LHCN-M2 (cell line): ENCODE results near the gene DROSHA. TPM values are rescaled to one million over a fixed set of nuclear protein-coding genes. Genes with fewer than 3 reads are reported as not detected.
"Not testable (repeated sequence)": the region's sequence is repeated elsewhere in the genome, so short reads cannot be mapped to it uniquely, and the experiment has no call there.

Source experiments
- DNase-seq: peaks from one replicate; pipeline ENCODE4 v3.0.0-alpha.2; 2012; ENCODE audit warnings: low read depth
- total RNA-seq: library from RNA; depleted of rRNA; stranded (reverse); fragments of >200 nt; gene quantifications from 2 replicates; pipeline ENCODE4 v1.2.3, GENCODE V29; 2014

DROSHA gene
- total RNA-seq, 1 experiment from 2014 or later: 40.8 TPM

DNA sequence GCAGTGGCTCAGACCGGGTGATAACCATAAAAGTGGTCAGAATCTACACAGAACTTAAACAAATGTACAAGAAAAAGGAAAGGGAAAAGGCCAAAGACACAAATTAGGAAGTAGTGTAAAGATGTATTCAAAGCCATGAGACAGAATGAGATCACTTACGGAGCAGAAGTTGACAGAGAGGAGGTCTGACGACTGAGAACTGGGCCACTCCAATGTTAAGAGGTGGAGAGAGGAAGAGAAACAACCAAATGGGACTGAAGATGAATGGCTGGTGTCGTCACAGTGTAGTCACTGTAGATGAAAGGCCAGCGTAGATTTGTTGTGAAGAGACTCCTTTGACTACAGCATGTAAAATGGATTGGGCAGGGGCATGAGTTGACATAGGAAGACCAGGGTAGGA, 114.4 kb downstream of the DROSHA start:
- no peak for DNase-seq

DNA sequence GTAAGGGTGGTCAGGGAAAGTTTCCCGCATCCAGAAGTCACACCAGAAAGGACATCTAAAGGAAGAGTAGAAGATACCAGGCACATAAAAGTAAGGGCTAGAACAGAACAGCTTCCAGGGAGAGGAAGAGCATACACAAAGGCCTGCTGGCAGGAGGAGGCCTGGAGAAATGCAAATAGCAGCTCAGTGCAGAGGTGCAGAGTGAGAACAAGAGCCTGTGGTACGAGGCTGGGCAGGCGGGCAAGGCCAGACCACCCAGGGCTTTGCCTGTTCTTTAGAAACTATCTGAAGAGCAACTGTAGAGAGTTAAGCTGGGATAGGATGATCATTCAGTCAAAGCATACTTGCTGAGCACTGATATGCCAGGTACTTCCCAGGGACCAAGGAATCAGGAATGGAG, 115.3 kb downstream of the DROSHA start:
- DNase-seq: no peak

DNA sequence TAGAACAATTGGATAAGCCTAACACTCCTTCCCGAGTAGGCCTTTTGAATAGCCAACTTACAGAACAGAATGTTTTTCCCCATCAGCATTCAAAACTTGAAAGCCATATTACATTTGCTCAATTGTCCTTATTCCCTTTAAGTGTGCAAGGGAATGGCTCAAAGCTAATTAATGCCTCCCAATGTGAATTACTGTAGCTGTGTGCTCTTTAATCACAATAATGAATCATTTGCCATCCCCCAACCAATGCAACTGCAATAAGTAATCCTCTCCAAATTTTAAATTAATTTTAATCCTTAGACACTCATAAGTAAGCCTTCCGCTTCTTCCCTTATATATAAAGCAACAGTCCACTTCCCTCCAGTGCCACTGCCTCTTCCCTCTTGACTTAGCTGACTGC, 115.9 kb downstream of the DROSHA start:
- DNase-seq: no peak

DNA sequence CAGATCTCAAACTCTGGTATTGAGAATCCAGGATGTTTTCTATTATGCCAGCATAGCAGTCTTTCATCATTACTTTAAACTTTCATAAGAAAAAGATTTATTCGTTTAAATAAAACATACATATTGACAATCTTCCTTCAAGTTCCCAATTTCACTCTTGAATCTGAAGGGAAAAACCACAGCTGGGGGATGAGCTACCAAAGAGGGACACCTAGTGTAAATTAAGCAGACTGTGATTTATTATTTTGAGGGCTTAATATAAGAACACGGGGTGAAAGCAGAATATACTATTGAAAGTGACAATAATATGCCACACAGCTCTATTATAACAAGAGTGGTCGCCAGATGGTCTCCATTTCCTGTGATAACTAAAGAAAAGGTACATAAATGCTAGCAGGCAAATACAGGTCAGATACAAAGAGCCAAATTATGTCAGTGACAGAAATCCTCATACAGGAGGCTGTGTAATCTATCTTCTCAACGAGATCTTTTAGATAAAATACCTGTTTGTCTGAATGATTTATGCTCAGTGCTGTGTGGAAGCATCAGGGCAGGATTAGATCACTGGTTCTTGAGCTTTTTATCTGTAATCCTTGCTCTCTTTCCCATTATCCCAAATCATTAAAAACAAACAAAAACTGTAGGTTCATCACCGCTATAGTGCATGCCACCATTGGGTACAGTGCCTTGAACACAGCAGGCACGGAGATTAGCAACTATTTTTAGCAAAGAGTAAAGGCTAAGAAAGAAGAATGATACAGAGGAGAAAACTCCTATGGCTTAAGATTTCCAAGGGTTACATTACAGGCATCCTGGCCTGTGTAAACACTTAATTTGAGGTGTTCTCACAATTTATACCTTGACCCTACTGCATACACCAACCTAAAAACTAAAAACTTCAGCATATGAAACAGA, 116.6 kb downstream of the DROSHA start:
- DNase-seq: no peak

DNA sequence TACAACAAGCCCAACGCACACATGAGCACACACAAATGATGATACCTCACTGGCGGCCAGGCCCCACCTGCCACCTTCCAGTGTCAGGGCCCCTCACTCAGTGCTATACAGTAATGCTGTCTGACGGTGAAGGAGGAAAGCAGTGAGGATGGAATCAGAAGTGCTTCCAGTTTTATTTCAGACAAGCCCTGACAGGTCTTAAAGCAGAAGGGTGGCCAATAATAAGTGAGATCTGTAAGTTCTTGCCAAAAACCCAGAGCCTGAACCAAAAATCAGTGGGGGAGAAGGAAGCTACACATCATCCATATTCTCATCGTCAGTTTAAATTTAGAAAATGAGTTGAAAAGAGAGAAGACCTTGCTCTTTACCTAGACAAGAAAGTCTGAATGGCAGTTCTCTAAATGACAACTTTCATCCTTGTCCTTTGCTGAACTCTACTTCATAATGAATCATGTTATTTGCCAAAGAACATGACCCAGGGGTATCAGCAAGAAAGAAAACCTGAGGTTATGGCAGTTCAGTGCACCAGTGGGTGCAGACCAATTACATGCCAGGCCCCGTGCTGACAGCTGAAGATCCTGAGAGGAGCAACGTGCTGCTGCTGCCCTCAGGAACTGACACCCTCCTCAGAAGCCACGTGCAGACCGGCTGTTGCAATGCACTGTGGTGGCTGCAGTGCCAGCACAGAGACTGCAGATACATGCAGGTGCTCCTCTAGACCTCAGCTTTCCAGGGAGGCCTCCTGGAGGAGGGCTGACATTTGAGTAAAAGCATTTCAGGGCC, 118.7 kb downstream of the DROSHA start:
- DNase-seq: peak; percentile 21

DNA sequence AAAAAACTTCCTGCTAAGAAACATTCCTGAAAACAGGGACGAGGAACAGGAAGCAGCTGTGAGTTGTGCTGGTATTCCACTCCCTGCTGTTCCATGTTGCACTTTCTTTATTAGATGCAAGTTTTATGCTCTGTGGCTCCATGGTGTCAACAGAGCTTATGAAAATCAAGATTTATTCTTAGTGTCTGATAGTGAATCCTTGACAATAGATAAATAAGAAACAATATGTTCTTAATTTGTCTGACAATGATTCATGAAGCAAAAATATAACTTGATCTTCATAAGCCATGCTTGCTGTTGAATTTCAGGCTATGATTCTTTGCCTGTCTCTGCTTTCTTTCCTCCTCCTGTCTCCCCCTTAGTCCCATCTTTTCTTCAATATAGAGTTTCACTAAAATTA, 119.6 kb downstream of the DROSHA start:
- peak; percentile 30 for DNase-seq

DNA sequence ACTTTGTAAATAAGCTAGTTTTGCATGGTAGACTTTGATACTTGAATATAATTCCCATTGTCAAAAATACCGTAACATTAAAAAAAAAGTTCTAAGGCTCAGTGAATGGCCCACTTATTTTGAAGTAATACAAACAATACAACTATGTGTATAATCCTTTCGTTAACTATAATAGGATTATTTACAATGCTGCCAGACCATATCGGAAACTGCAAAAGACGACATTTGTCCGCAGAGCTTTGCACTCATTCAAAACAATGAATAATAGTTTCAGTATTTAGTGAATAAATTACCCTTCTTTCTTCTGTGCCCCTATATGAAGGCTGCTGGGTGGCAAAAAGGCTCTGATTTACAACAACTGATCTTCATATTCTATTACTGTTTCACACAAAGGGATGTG, 121.8 kb downstream of the DROSHA start:
- no peak for DNase-seq

DNA sequence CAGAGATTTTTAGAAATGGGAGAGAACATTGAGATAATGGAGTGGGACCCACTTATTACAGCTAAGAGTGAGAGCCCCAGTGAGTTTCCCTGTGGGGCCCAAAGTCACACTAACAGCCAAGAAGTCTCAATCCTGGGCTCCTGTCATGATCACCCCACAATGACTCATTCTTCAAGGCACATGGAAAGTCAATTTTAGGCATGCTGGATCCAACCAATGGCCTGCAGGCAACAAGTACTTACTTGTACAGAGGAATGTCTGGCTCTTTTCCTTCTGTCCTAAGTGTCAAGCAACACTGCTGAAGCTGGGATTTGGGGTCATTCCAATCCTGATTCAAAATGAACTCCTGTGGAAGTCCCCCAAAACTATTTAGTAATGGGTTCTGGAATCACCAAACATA, 123.1 kb downstream of the DROSHA start:
- DNase-seq: peak; percentile 58

DNA sequence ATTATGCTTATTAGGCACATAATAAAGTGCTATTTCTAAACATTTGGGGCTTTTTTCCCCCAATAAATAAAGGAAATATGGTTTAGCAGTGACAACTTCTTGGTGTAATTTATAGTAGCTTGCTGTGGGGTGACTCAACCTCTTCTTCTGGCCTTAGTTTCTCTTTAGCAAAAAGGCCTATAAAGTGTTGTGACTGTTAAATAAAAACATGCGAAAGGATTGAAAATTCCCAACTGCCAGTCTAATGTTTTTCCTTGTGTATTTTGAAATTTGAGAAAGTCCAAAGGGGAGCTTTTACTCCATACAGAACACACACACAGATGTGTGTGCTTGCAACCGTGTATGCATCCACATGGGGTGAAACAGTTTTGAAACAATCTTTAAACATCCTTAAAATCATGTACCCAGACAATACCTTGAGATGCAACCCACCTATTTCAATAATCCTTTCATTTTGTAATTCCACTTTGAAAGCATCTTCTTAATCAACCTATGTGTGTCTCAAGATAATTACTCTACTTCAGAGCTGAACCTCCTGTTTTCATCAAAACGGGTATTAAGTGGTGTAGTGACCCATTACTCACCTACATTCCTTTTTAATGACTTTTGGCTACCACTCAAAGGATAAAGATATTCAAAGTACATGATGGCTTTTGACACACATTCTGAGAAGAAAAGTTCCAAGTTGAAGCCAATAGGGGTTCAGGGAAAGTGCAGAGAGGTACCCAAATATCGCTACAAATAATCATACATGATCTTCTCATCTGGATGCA, 123.8 kb downstream of the DROSHA start:
- peak; percentile 39 for DNase-seq

DNA sequence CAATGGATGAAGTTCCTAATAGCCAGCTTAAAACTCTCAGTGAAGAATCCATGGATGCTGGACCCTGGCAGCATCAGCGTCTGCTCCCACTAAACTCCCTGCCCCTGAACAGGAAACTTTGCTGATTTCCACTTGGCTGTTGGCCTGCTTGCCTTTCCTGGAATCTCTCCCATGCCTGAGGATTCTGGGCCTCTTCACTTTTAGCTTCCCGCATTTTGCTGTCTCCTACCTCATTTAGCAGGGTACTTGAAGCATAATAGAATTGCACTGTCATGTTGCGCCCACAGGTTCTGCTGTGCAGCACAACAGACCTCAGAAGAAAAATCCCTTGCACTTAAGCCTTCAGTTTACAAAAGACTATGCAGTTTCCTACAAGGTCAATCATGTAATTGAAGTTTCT, 127.6 kb downstream of the DROSHA start:
- DNase-seq: no peak

DNA sequence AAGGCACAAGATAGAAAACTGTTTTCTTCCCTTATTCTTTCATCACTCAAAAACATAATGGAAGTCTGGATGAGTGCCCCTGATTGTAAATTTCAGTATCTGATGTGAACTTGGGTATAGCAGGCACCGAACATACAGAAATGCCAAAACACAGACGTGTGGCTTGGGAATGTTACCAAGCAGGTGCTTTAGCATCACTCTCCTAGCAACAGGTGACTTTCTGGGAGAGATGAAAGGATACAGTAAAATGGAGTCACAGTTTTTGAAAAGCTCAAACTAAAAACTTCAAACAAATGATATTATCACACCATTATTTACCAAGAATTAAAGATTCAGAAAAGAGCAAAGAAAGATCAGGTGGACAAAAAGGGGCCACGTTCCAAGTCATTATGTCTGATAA, 130.2 kb downstream of the DROSHA start:
- no peak for DNase-seq

DNA sequence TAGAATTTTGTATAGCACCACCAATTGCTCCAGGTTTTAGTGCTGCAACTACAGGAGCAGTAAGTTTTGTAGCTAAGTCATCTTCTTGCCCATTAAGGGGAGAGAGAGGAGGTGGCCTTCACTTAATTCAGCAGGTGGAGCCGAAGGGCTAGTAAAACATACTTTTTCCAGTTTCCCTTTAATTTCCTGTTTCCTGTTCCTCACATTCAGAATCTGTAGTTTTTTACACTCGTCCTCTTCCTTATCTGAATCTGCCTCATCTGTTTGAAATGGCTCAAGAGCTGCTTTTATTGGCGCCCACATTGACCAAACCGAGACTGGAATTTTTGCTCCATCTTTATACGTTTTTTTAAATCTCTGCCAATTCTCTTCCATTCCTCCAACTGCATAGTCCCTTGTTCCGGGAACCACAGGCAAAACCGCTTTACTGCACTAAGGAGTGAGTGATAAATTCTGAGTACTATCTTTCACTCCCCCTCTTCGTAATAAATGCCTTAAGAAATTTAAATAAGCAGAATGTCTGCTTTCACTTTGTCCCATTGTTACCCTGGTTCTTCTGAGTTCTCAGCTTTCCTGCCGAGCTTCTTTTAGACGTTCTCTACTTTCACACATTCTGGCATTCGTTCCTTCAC, 133.9 kb downstream of the DROSHA start:
- no peak for DNase-seq

DNA sequence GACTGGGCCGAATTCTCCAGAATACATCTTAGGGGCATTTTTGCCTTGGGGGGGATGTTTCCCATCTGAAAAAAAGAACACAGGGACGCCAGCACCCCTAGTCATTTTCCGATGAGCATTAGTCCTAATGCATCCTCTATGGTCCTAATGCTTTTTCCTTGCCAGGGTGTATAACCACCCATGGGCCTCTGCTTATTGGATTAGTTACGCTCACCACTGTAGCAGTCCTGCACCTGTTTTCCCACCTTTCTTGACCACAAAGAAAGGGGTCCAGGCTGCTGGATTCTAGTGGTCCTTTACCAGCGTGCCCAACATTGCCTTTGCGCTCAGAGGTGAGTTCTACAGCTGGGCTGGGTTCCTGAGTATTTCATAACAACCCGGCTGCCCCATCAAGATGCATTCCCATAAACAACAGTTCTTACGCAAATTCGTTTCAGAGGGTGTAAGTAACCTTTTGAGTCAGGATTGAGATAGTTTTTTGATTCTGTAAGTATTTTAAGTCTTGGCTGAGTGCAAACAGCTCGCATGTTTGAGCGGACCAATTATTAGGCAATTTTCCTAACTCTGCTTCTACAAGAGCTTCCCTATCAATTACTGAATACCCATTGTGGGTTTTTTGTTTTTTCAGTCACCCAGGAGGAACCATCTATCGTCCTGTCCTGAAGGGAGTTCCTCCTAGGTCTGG, 135.1 kb downstream of the DROSHA start:
- no peak for DNase-seq

DNA sequence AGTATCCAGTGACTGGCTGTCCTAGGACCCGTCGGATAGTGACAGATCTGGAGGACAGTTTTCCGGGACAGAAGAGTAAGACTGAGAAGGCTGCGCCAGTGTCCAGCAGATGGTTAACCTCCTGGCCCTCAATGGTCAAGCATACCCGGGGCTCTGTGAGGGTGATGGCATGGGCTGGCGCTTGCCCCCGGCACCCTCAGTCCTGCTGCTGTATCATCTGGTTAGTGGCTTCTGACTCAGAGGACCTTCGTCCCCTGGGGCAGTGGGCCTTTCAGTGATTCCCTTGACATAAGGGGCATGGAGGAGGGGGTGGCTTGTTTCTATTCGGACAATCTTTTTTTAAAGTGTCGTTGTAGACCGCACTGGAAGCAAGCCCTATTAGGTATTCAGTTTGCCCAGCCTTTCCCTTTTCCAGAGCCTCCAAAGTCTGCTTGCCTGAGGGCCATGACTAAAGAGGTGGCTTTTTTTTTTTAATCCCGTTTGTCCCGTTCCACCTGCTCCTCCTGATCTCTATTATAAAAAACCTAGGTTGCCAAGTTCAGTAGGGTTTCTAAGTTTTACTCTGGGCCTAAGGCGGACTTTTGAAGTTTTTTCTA, 136.3 kb downstream of the DROSHA start:
- not testable (repeated sequence) for DNase-seq

DNA sequence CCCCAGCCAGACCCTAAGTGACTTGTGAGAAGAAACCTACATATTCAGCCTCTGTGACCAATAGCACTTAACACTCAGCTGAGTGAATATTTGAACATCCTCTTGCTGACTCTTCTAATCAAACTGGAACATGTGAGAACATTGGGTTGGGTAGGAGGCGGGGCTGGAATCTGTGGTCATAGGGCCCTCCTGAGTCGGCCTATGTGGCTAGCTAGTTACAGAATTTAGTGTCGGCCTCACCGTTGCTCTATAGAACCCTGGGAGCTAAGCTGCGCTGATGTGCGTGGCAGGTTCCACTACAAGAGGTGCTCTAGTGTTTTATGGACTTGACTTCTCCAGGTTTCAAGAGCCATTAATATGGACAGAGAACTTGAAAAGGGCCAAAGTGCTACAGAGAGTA, 138.8 kb downstream of the DROSHA start:
- no peak for DNase-seq

DNA sequence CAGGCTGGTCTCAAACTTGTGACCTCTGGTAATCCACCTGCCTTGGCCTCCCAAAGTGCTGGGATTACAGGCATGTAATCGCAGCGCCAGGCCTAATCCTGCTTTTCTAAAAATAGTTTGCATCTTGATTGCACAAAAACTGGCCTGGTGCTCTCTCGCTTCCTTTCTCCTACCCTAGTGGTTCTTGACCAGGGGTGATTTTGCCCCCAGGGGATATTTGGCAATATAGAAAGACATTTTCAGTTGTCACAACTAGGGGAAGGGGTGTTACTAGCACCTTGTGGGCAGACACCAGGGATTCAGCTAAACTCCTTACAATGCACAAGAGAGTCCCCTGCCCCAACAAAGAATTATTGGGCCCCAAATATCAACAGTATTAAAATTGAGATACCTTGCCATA, 139.8 kb downstream of the DROSHA start:
- DNase-seq: no peak

DNA sequence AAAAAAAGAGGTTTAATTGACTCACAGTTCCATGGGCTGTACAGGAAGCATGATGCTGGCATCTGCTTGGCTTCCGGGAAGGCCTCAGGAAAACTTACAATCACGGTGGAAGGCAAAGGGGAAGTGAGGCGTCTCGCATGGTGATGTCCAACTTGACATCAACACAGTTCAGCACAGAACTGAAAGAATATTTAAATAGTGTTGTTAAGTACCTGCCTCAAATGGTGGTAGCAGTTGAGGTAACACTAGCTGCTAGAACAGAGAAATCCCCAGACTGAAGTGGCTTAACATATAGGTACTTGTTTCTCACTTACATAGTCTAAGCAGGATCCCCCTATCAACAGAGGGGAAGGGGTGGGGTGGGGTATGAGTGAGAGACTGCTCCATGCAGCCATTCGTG, 141.6 kb downstream of the DROSHA start:
- DNase-seq: no peak

DNA sequence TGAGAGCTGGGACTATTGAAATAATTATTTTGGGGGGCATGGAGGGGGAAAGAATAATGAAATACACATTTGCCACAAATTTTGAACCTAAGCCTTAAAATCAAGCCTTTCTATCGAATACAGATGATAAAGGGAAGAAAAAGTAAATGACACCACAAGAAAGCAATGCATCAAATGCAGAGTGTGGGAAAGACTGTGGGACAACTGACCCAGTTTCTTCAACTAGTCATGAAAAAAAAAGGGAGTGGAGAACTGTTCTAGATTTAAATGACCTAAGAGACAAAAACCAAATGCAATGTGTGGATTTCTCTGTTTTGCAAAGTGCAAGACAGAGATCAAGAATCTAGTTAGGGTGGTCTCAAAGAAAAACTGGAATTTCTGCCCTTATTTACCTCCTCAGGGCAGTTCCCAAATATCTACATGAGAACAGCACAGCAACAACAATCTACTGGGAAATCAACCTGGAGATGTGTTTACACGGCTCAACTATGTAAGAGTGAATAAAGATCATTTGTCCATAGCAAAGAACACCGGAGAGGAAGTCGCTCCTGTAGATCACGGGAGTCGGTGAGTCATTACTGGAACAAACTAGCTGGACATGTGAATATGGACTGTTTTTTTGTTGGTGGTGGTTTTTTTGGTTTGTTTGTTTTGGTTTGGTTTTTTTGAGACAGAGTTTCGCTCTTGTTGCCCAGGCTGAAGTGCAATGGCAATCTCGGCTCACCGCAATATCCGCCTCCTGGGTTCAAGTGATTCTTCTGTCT, 145.9 kb downstream of the DROSHA start:
- DNase-seq: peak; percentile 65

DNA sequence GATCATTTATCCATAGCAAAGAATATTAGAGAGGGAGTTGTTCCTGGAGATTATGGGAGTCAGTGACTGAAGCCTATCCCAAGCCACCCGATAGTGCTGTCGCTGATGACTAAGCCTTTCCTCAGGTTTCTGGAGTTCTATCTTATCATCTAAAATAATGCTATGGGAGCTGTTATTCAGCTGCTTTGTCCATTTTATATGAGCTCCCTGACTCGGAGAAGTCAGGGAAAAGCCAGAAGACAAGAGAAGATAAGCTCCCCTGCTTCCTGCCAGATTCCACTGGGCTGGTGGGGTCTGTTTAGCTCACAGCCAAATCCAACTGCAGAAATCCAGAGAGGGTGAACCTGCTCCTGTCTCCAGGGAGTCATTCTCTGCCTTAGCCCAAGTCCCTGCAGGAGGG, 148.2 kb downstream of the DROSHA start:
- DNase-seq: peak; percentile 50
